ENCODE measurements around the gene CSDE1. TPM values are rescaled to one million over a fixed set of nuclear protein-coding genes. Genes with fewer than 3 reads are reported as not detected.

Gene CSDE1
- total RNA-seq, 1 experiment from 2014 or later = 913 TPM

GRCh38 chr1:114677691-114678090 lies 80.1 kb downstream of the CSDE1 start:
- H3K36me3 ChIP-seq = no peaks in the 10 kb centered on the region
- H3K4me3 ChIP-seq = no peak overlapping the region
- H3K27ac ChIP-seq = no peak overlapping the region
- H3K9me3 ChIP-seq (replicated peaks) = no peaks in the 10 kb centered on the region
- DNase-seq (ENCODE audit: low read depth in 1 of 2, low spot score in 2 of 2) = no peak
- no peaks in the 10 kb centered on the region for H3K4me1 ChIP-seq (replicated peaks)
- H3K27me3 ChIP-seq (replicated peaks) = peaks cover 46% of the 10 kb centered on the region

GRCh38 chr1:114676115-114676514 lies 81.7 kb downstream of the CSDE1 start:
- H3K4me1 ChIP-seq (replicated peaks) = no peaks in the 10 kb centered on the region
- H3K4me3 ChIP-seq = no peak overlapping the region
- no peaks in the 10 kb centered on the region for H3K9me3 ChIP-seq (replicated peaks)
- H3K27ac ChIP-seq = no peak overlapping the region
- peaks cover 40% of the 10 kb centered on the region for H3K27me3 ChIP-seq (replicated peaks)
- no peak for DNase-seq (ENCODE audit: low read depth in 1 of 2, low spot score in 2 of 2)
- no peaks in the 10 kb centered on the region for H3K36me3 ChIP-seq

- H3K4me3 ChIP-seq = no peak overlapping the region
- no peak for DNase-seq (ENCODE audit: low read depth in 1 of 2, low spot score in 2 of 2)
- H3K9me3 ChIP-seq (replicated peaks) = no peaks in the 10 kb centered on the region
- H3K4me1 ChIP-seq (replicated peaks) = peaks cover 9% of the 10 kb centered on the region; the same call in 1 of the 2 replicates
- no peaks in the 10 kb centered on the region for H3K36me3 ChIP-seq
- peaks cover 18% of the 10 kb centered on the region for H3K27me3 ChIP-seq (replicated peaks)
- H3K27ac ChIP-seq = no peak overlapping the region
These were observed 85.9 kb downstream of the CSDE1 start for GRCh38 chr1:114671939-114672275.

GRCh38 chr1:114671011-114671938 lies 86.5 kb downstream of the CSDE1 start:
- peaks cover 18% of the 10 kb centered on the region for H3K27me3 ChIP-seq (replicated peaks)
- H3K4me3 ChIP-seq = no peak overlapping the region
- H3K4me1 ChIP-seq (replicated peaks) = peaks cover 9% of the 10 kb centered on the region; the same call in 1 of the 2 replicates
- no peaks in the 10 kb centered on the region for H3K9me3 ChIP-seq (replicated peaks)
- no peaks in the 10 kb centered on the region for H3K36me3 ChIP-seq
- DNase-seq (ENCODE audit: low read depth in 1 of 2, low spot score in 2 of 2) = no peak
- no peak overlapping the region for H3K27ac ChIP-seq

- Histone ChIP-seq H3K27ac (no peak overlapping the region; the same call in 1 of the 2 replicates), H3K36me3 (no peaks in the 10 kb centered on the region), H3K9me3 (replicated peaks) (no peaks in the 10 kb centered on the region), H3K27me3 (replicated peaks) (peaks cover 18% of the 10 kb centered on the region), H3K4me1 (replicated peaks) (peaks cover 9% of the 10 kb centered on the region; the same call in 1 of the 2 replicates), H3K4me3 (peak overlapping the region; percentile 53)
- DNase-seq (ENCODE audit: low read depth in 1 of 2, low spot score in 2 of 2) = peak; percentile 80 to 92
These were observed 87.4 kb downstream of the CSDE1 start for GRCh38 chr1:114670083-114671010.

GRCh38 chr1:114669562-114670082 lies 88.2 kb downstream of the CSDE1 start, which contains the start of gene DENND2C:
Gene DENND2C (minus strand): TSS chr1:114670049. CDS start chr1:114625984, 44,065 bp downstream.
- no peaks in the 10 kb centered on the region for H3K36me3 ChIP-seq
- no peak within 1 kb of the TSS; the same call in 1 of the 2 replicates for H3K27ac ChIP-seq
- DNase-seq (ENCODE audit: low read depth in 1 of 2, low spot score in 2 of 2) = peak in 1 of 2 experiments; percentile 75
- H3K9me3 ChIP-seq (replicated peaks) = no peaks in the 10 kb centered on the region
- H3K27me3 ChIP-seq (replicated peaks) = peaks cover 15% of the 10 kb centered on the region
- H3K4me3 ChIP-seq = peak within 1 kb of the TSS; percentile 53
- peaks cover 9% of the 10 kb centered on the region; the same call in 1 of the 2 replicates for H3K4me1 ChIP-seq (replicated peaks)

GRCh38 chr1:114668784-114669561 lies 88.8 kb downstream of the CSDE1 start:
- H3K4me1 ChIP-seq (replicated peaks) = peaks cover 9% of the 10 kb centered on the region; the same call in 1 of the 2 replicates
- no peaks in the 10 kb centered on the region for H3K36me3 ChIP-seq
- peaks cover 9% of the 10 kb centered on the region for H3K27me3 ChIP-seq (replicated peaks)
- H3K27ac ChIP-seq = no peak overlapping the region
- H3K9me3 ChIP-seq (replicated peaks) = no peaks in the 10 kb centered on the region
- peak overlapping the region; percentile 53 for H3K4me3 ChIP-seq
- no peak for DNase-seq (ENCODE audit: low read depth in 1 of 2, low spot score in 2 of 2)

GRCh38 chr1:114668373-114668772 lies 89.4 kb downstream of the CSDE1 start:
- no peak overlapping the region for H3K4me3 ChIP-seq
- H3K9me3 ChIP-seq (replicated peaks) = no peaks in the 10 kb centered on the region
- DNase-seq (ENCODE audit: low read depth in 1 of 2, low spot score in 2 of 2) = no peak
- H3K36me3 ChIP-seq = no peaks in the 10 kb centered on the region
- peaks cover 7% of the 10 kb centered on the region; the same call in 1 of the 2 replicates for H3K27me3 ChIP-seq (replicated peaks)
- H3K27ac ChIP-seq = no peak overlapping the region
- peaks cover 9% of the 10 kb centered on the region; the same call in 1 of the 2 replicates for H3K4me1 ChIP-seq (replicated peaks)

GRCh38 chr1:114666954-114667353 lies 90.8 kb downstream of the CSDE1 start:
- Histone ChIP-seq H3K27ac (no peak overlapping the region), H3K27me3 (replicated peaks) (peaks cover 10% of the 10 kb centered on the region; the same call in 1 of the 2 replicates), H3K4me1 (replicated peaks) (peaks cover 9% of the 10 kb centered on the region; the same call in 1 of the 2 replicates), H3K36me3 (no peaks in the 10 kb centered on the region), H3K4me3 (no peak overlapping the region), H3K9me3 (replicated peaks) (no peaks in the 10 kb centered on the region)
- DNase-seq (ENCODE audit: low read depth in 1 of 2, low spot score in 2 of 2) = no peak

Other genes starting within 250 kb of the CSDE1 start
- 14.7 and 22.9 TPM in 2 replicates for gene TRIM33, start 246.8 kb downstream of the CSDE1 start, total RNA-seq (2014; rRNA removed; shearing (Covaris generic))
- gene BCAS2, start 176.4 kb downstream of the CSDE1 start, total RNA-seq (2014; rRNA removed; shearing (Covaris generic)) = 64.7 and 79.5 TPM in 2 replicates
- 1.5 TPM in 2 replicates for gene DENND2C, start 87.9 kb downstream of the CSDE1 start, total RNA-seq (2014; rRNA removed; shearing (Covaris generic))
- gene AMPD1, start 62.4 kb downstream of the CSDE1 start, total RNA-seq (2014; rRNA removed; shearing (Covaris generic)) = not detected in 2 replicates
- gene NRAS, start 41.2 kb downstream of the CSDE1 start, total RNA-seq (2014; rRNA removed; shearing (Covaris generic)) = 78.2 and 88.0 TPM in 2 replicates
- gene SIKE1, start 22.7 kb upstream of the CSDE1 start, total RNA-seq (2014; rRNA removed; shearing (Covaris generic)) = 40.4 and 88.9 TPM in 2 replicates
- gene SYCP1, start 96.9 kb upstream of the CSDE1 start, total RNA-seq (2014; rRNA removed; shearing (Covaris generic)) = not detected in 2 replicates